Measurements from ENCODE around the gene TSPAN18. TPM values are rescaled to one million over a fixed set of nuclear protein-coding genes. Genes with fewer than 3 reads are reported as not detected.

TSPAN18 gene
- total RNA-seq, 2 experiments from 2014 or later = 5.8 to 8.2 TPM

- H3K36me3 Mint-ChIP-seq = no peaks in the 10 kb centered on the region
- no peaks in the 10 kb centered on the region for H3K27me3 Mint-ChIP-seq
- ChIA-PET CTCF (interaction anchor here (1.1 kb wide), 1 partner anchor 213 kb away, joined by 3 read pairs; no protein-coding TSS in a partner anchor), POLR2A (no interaction called here)
- H3K4me1 Mint-ChIP-seq (ENCODE audit: low read depth) = peaks cover 10% of the 10 kb centered on the region
- DNase-seq = no peak
- intact Hi-C loops (cut with micrococcal nuclease) = no loop called here
- H3K9me3 Mint-ChIP-seq = no peaks in the 10 kb centered on the region
- H3K4me3 Mint-ChIP-seq = no peak overlapping the region
- no peak overlapping the region for H3K27ac Mint-ChIP-seq
These were observed 28.4 kb upstream of the TSPAN18 start for GRCh38 chr11:44698252-44698912.

DNA sequence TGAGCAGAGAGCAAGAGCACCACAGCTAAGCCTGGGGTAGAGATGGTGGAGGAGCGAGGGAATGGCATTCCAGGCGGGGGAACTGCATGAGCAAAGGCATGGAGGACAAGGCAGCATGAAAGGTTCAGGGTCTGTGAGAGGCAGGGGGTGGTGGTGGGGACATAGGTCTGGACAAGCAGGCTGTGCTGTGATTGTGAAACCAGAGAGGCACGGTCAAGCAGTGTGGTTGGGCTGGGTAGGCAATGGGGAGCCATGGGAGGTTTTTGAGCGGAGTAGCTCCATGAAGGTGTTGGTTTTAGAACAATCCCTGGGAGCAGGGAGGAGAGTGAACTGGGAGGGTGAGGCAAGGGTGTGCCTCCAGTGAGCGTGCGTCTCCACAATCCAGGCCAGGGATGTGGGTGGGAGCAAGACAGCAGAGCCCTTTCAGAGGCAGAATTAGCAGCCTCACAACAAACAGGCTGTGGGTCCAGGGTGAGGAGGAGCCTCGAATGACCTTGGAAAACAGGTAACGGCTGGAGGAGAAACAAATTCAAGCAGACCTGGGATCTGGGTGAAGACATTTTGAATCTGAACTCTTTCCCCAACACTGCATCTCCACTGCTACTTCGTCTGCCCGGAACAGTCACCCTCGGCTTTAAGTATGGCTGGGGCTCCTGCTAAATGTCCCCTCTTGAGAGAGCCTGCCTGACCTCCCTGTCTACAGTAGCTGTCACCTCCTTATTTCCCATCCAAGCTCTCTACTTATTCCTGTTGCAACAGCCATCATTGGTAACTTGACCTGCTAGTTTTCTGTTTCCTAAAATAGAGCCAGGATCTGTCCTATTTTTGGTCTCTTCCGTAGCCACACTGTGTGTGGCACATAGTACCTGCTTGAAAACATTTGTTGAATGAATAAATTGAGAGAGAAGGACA is 27.0 kb upstream of the TSPAN18 start:
- POLR2A ChIA-PET = no interaction called here
- CTCF ChIA-PET = no interaction called here
- Mint-ChIP-seq H3K27me3 (no peaks in the 10 kb centered on the region), H3K4me1 (ENCODE audit: low read depth) (peaks cover 4% of the 10 kb centered on the region), H3K27ac (no peak overlapping the region), H3K4me3 (no peak overlapping the region), H3K36me3 (no peaks in the 10 kb centered on the region), H3K9me3 (peaks cover 5% of the 10 kb centered on the region)
- DNase-seq = no peak
- intact Hi-C loops (cut with micrococcal nuclease) = no loop called here

DNA sequence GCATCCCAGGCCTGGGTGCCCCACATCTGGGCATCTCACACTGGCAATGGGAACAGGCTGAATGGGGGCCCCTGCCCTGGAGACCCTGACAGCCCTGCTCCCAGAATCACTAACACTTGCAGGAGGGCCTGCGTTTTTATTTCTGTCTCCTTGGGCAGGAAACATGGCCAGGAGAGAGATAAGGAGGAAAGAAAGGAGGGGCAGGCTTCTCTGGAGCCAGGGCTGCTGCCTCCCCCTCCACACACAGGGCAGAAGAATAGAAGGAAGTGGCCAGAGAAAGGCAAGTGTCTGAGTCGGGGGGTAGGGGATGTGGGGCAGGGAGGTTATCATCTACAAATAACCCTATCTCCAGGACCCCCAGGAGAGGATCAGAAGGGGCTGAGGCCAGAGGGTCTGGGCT is 25.5 kb upstream of the TSPAN18 start:
- Mint-ChIP-seq H3K9me3 (peaks cover 5% of the 10 kb centered on the region), H3K4me3 (no peak overlapping the region), H3K27ac (no peak overlapping the region), H3K36me3 (no peaks in the 10 kb centered on the region), H3K4me1 (ENCODE audit: low read depth) (no peaks in the 10 kb centered on the region), H3K27me3 (no peaks in the 10 kb centered on the region)
- ChIA-PET CTCF (no interaction called here), POLR2A (no interaction called here)
- intact Hi-C loops (cut with micrococcal nuclease) = no loop called here
- no peak for DNase-seq

DNA sequence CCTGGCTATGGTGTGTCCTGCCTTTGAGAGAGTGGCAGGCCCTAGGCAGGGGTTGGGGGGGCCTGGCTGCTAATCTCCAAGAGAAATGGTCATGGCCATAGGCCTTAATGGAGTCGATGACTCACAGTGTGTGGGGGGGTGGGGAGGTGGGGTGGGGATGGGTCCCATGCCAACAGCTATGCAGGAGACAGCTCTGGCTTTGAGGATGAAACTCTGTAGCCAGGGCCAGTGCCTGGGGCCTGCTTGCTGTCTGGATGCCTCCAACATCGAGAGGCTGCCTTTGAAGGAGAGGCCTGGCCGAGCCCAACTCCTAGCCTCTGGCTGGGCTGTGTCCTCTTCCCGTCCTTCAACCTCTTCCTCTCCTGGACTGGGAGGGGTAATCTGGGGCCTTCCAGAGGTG is 23.9 kb upstream of the TSPAN18 start:
- H3K36me3 Mint-ChIP-seq = no peaks in the 10 kb centered on the region
- no peaks in the 10 kb centered on the region for H3K27me3 Mint-ChIP-seq
- H3K27ac Mint-ChIP-seq = no peak overlapping the region
- ChIA-PET POLR2A (no interaction called here), CTCF (no interaction called here)
- no peaks in the 10 kb centered on the region for H3K4me1 Mint-ChIP-seq (ENCODE audit: low read depth)
- H3K4me3 Mint-ChIP-seq = no peak overlapping the region
- intact Hi-C loops (cut with micrococcal nuclease) = no loop called here
- peaks cover 5% of the 10 kb centered on the region for H3K9me3 Mint-ChIP-seq
- DNase-seq = no peak

DNA sequence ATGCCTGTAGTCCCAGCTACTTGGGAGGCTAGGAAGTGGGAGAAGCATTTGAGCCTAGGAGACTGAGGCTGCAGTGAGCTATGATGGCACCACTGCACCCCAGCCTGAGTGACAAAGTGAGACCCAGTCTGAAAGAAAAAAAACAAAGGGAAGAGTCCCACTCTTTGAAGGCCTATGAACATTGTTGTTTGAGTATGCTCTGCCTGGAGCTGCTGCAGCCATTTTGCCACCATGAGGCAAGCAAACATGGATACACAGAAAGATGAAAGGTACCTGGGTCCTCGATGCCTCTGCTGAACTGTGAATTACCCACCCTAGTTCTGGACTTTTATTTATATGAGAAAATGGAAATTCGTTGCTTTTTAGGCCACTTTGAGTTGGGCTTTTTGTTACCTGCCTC is 19.7 kb upstream of the TSPAN18 start:
- CTCF ChIA-PET = no interaction called here
- H3K27ac Mint-ChIP-seq = no peak overlapping the region
- H3K27me3 Mint-ChIP-seq = no peaks in the 10 kb centered on the region
- H3K36me3 Mint-ChIP-seq = no peaks in the 10 kb centered on the region
- intact Hi-C loops (cut with micrococcal nuclease) = no loop called here
- peaks cover 14% of the 10 kb centered on the region for H3K9me3 Mint-ChIP-seq
- peaks cover 21% of the 10 kb centered on the region for H3K4me1 Mint-ChIP-seq (ENCODE audit: low read depth)
- no peak for DNase-seq
- POLR2A ChIA-PET = no interaction called here
- no peak overlapping the region for H3K4me3 Mint-ChIP-seq

DNA sequence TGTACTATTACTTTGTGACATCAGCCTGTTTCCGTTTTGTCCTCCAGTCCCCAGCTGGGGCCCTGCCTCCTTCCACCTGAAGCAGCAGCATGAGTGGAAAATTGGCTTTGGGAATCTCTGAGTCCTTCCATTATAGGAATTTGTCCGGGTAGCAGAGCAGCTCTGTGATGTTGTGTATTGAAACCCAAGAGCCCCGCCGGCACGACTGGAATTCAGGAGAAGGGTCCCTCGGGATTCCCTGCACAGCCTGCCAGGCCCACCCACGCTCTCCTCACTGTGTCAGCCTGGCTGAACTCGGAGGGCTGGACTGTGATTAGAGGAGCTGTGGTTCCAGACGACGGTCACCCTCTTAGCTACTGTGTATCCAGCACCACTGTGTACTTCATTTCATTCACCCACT is 18.8 kb upstream of the TSPAN18 start:
- no peak for DNase-seq
- ChIA-PET CTCF (no interaction called here), POLR2A (no interaction called here)
- intact Hi-C loops (cut with micrococcal nuclease) = no loop called here
- Mint-ChIP-seq H3K9me3 (peaks cover 14% of the 10 kb centered on the region), H3K36me3 (no peaks in the 10 kb centered on the region), H3K27ac (no peak overlapping the region), H3K4me1 (ENCODE audit: low read depth) (peaks cover 21% of the 10 kb centered on the region), H3K27me3 (no peaks in the 10 kb centered on the region), H3K4me3 (no peak overlapping the region)

DNA sequence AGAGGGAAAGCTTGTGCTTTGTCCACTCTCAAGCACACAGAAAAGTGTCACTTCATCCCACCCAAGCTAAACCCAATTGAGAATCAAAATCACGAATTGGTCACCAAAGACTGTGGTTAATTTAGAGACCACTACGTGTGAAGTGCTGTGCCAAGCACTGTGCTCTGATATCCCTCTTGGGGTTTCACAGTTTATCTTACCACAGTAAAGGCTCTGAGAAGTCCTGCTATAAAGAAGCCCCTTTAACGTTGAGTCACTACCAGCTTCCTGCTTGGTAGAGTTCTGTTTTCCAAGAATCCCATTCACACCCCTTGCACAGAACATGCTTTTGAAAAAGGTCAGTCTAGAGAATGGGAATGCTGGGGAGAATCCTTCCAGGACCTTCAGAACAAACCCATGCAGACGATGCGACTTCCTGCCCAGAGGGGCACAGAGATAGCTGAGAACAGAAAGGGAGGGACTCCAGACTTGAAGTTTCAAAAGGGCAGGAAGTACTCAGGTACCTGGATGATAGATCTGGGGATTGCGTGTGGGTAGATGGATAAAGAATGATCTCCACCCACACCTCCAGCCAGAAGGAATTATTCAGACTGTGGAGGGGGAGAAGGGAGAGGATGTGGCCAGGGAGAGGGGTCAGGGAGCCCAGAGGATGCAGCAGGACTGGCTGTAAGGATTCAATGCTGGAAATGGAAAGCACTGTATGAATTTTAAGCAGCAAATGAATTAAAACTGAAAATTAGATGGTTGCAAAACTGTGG is 18.1 kb upstream of the TSPAN18 start:
- ChIA-PET POLR2A (no interaction called here), CTCF (no interaction called here)
- peaks cover 12% of the 10 kb centered on the region for H3K9me3 Mint-ChIP-seq
- no peaks in the 10 kb centered on the region for H3K27me3 Mint-ChIP-seq
- H3K4me3 Mint-ChIP-seq = no peak overlapping the region
- H3K27ac Mint-ChIP-seq = no peak overlapping the region
- no peaks in the 10 kb centered on the region for H3K36me3 Mint-ChIP-seq
- peaks cover 21% of the 10 kb centered on the region for H3K4me1 Mint-ChIP-seq (ENCODE audit: low read depth)
- DNase-seq = no peak
- intact Hi-C loops (cut with micrococcal nuclease) = no loop called here

- DNase-seq = no peak
- ChIA-PET POLR2A (no interaction called here), CTCF (no interaction called here)
- H3K9me3 Mint-ChIP-seq = peaks cover 9% of the 10 kb centered on the region
- H3K4me1 Mint-ChIP-seq (ENCODE audit: low read depth) = peaks cover 21% of the 10 kb centered on the region
- H3K27ac Mint-ChIP-seq = no peak overlapping the region
- no peaks in the 10 kb centered on the region for H3K36me3 Mint-ChIP-seq
- no peaks in the 10 kb centered on the region for H3K27me3 Mint-ChIP-seq
- no peak overlapping the region for H3K4me3 Mint-ChIP-seq
- intact Hi-C loops (cut with micrococcal nuclease) = no loop called here
These were observed 17.5 kb upstream of the TSPAN18 start for GRCh38 chr11:44709281-44709562.

DNA sequence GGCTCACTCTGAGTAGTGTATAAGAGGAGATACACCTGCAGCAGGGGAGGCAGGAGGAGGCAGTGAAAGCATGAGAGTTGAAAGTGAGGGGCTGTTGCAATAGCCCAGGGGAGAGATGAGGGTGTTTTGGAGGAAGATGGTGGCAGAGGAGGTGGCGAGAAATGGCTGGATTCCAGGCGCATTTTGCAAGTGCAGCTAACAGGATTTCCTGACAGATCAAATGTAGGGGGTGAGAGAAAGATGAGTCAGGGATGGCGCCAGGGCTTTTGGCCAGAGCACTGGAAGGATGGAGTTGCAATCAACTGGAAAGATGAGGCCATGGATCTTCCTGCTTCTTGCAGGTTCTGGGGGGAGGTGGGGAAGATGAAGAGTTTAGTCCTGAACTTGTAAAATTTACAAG is 16.8 kb upstream of the TSPAN18 start:
- CTCF ChIA-PET = interaction anchor here (1.0 kb wide), 1 partner anchor 401 kb away, joined by 3 read pairs; no protein-coding TSS in a partner anchor
- H3K4me1 Mint-ChIP-seq (ENCODE audit: low read depth) = peaks cover 21% of the 10 kb centered on the region
- no peak overlapping the region for H3K4me3 Mint-ChIP-seq
- no peak for DNase-seq
- peaks cover 9% of the 10 kb centered on the region for H3K9me3 Mint-ChIP-seq
- H3K27ac Mint-ChIP-seq = no peak overlapping the region
- H3K36me3 Mint-ChIP-seq = no peaks in the 10 kb centered on the region
- H3K27me3 Mint-ChIP-seq = no peaks in the 10 kb centered on the region
- intact Hi-C loops (cut with micrococcal nuclease) = no loop called here
- POLR2A ChIA-PET = no interaction called here

DNA sequence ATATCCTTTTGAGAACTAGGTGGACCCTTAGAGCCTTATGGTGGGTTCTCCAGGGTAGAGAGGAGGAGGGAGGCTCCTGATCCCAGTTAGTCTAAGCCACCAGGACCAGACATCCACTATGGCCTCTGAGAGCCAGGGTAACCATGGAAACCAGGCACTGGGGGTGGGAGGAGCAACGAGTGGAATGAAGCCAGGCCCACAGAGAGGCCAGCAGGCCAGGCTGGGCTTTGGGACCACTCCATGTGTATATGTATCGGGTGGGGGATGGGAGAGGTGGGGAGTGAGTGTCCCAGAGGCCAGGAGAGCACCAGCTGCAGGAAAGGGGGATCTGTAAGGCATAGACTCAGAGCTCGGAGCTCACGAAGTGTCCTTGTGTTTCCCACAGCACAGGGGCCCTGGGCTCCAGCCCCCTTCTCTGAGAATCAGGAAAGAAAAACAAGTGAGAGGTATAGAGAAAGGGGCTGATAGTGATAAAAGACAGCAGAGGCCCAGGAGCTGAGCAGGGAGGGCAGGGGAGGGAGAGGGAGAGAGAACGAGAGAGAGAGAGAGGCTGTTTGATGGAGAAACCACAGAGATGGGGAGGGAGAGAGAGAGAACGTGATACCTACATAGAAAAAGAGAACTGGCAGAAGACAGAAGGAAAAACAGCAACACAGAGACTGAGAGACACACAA is 15.5 kb upstream of the TSPAN18 start:
- H3K27ac Mint-ChIP-seq = no peak overlapping the region
- no peak for DNase-seq
- peaks cover 9% of the 10 kb centered on the region for H3K9me3 Mint-ChIP-seq
- H3K36me3 Mint-ChIP-seq = no peaks in the 10 kb centered on the region
- no peaks in the 10 kb centered on the region for H3K27me3 Mint-ChIP-seq
- peaks cover 21% of the 10 kb centered on the region for H3K4me1 Mint-ChIP-seq (ENCODE audit: low read depth)
- H3K4me3 Mint-ChIP-seq = no peak overlapping the region
- intact Hi-C loops (cut with micrococcal nuclease) = no loop called here
- ChIA-PET POLR2A (no interaction called here), CTCF (interaction anchor here (0.7 kb wide), 1 partner anchor 87 kb away, joined by 3 read pairs; no protein-coding TSS in a partner anchor)

- ChIA-PET CTCF (interaction anchor here (0.7 kb wide), 1 partner anchor 172 kb away, joined by 3 read pairs; no protein-coding TSS in a partner anchor), POLR2A (no interaction called here)
- peaks cover 9% of the 10 kb centered on the region for H3K9me3 Mint-ChIP-seq
- intact Hi-C loops (cut with micrococcal nuclease) = no loop called here
- H3K4me3 Mint-ChIP-seq = no peak overlapping the region
- H3K27ac Mint-ChIP-seq = no peak overlapping the region
- DNase-seq = no peak
- peaks cover 21% of the 10 kb centered on the region for H3K4me1 Mint-ChIP-seq (ENCODE audit: low read depth)
- no peaks in the 10 kb centered on the region for H3K27me3 Mint-ChIP-seq
- no peaks in the 10 kb centered on the region for H3K36me3 Mint-ChIP-seq
These were observed 14.8 kb upstream of the TSPAN18 start for GRCh38 chr11:44711787-44712608.
